D341Med (cell line): ENCODE data around the gene SLC25A45.
"Not testable (repeated sequence)": the region's sequence is repeated elsewhere in the genome, so short reads cannot be mapped to it uniquely, and the experiment has no call there.

ENCODE experiments used
- DNase-seq: peaks from one replicate; pipeline ENCODE4 v3.0.0; 2012; ENCODE audit warnings: low spot score

SLC25A45 gene

DNA sequence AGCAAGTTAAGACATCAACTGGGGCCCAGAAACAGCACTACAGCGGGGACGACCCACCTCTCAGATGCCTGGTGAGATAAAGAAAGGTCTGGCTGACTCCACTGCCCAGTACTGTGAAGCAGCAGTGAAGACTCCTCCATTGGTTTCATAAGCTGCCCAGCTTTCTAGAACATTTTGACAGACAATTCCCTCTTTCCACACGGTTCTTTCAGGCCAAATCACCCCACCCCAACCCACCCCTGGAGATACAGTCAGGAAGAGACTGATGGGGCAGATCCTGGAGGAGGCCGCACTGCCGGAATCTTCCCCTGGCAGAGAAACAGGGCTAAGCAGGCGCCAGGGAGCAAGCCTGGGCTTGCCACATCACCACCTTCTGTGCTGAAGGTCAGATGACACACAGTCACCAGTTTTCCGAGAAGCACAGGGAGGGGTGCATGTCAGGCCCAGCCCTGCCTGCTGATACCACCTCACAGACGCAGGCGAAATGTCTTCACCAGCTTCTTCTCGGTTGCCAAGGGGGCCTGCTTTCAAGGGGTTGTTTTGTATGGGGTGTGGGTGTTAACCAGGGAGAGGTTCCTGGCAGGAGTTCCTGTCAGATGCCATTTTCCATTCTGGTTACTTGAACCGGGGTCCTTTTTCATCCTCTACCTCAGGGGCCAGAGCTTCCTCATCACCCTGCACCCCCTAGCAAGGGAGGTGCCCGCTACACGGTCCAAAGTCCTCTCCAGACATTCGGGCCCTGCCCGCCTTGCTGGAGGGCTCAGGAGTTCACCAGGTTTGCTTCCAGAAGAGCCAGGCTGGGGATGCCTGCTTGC, 38.7 kb upstream of the SLC25A45 start:
- DNase-seq, result peak; percentile 60

DNA sequence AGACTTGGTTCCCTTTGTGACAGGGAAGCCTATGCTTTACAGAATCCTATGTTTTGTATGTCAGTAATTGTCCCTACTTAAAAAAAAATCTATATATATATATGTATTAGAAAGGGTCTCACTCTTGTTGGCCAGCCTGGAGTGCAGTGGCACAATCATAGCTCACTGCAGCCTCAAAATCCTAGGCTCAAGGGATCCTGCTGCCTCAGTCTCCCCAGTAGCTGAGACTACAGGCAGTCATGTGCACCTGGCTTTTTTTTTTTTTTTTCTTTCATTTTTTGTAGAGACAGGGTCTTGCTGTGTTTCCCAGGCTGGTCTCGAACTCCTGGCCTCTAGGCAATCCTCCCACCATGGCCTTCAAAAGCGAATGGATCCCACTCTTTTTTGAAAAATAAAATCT, 38.1 kb upstream of the SLC25A45 start:
- DNase-seq, result no peak

DNA sequence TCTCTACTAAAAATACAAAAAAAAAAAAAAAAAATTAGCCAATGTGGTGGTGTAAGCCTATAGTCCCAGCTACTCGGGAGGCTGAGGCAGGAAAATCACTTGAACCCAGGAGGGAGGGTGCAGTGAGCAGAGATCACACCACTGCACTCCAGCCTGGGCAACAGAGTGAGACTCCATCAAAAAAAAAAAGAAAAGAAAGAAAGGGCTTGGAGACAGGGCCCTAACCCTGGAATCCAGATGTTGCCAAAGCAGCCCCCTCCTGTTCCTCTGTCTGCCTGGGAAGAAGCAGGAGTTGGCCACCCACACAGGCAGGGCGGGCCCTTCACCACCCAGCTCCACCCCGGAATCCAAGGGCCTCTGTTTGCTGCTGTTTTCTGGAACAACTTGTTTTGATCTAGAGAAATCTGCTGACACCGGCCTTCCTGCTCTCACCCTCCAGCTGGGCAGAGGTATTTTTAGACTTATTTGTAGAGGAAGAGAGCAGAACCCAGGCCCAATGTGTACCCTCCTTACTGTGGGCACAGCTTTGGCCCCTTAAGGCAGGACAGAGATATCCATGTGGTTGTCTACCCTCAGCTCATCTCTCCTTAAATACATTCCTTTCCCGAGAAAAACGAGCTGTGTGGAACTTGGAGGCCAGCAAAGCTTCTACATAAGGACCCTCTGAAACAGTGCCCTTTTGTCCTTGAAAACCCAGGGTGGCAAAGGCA, 37.5 kb upstream of the SLC25A45 start:
- DNase-seq, result peak; percentile 41

- DNase-seq, result no peak
Measured at GRCh38 chr11:65419460-65419771, 37.0 kb upstream of the SLC25A45 start.

DNA sequence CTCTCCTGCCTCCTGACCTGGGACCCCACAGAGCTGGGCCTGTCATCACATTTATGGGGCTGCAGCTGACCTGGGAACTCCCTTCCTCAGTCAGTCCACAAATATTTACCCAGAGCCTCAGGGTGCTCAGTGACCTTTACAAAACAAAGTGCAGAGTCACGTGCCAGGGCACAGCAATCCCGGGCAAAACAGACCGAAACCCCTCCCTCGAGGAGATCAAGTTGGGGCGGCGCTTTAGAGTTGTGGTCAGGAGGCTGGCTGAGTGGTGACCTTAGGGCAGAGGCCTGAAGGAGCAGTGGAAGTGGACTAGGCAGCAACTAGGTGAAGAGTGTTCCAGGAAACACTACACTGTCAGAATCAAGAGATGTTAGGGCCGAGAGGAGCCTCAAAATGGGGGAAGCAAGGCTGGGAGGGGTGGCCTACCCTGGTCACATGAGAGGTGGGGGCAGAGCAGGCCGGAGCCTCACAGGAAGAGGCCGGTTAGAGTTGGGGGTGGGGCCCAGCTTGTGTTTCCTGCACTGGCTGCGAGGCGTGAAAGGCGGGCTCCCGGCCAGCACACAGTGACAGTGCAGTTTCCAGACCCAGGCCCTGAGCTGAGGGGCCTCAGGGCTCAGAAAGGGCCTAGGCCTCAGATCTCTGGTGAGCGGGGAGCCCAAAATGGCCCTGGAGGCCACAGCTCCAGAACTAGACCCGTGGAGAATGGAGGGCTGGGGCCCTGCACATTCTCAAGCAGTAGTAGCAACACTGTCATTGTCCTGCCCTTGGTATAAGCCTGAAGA, 36.4 kb upstream of the SLC25A45 start:
- DNase-seq, result peak; percentile 80

DNA sequence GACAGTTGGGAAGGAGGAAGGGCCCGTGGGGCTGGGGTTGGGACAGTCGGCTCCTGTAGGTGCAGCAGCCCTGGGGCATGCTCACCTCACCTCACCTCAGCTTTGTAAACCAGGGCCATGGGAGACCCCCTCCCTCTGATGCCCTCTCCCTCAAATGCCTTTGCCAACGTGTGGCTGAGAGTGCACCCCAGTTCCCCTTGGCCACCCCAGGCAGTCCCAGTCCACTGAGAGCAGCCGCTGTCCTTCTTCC, 35.9 kb upstream of the SLC25A45 start:
- DNase-seq, result no peak

DNA sequence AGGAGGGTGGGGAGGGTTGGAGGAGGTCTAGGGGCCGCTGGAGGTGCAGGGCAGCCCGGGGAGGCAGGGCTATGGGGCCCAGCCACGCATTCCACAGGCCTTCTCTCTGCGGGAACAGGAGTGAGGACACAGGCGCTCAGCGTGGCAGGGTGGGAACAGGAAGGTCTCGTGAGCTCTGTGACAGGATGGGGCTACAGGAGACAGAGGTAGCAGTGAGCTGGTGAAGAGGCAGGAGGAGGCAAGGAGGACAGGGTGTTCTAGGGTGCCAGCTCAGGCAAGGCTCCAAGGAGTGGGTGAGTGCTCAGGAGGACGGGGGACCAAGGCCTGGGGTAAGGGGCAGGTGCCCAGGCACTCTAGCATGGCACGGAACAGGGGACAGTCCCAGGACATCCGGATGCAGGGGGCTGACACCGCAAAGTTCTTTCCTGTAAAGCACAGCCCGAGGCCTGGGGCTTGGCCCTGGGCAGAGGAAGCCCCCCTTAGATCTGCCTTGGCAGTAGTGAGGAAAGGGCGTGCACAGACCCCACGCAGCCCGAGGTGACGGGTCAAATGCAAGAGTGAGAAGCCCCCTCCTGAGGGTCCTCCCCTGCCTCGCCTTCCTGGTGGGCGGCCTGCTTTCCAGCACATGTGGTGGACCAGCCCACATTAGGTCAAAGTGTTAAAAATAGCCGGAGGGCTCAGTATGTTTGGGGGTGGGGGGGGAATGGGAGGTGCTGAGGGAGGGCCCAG, 35.4 kb upstream of the SLC25A45 start:
- DNase-seq, result no peak

- DNase-seq, result no peak
Measured at GRCh38 chr11:65416841-65417701, 34.6 kb upstream of the SLC25A45 start.

- peak; percentile 94 for DNase-seq
Measured at GRCh38 chr11:65416341-65416824, 33.9 kb upstream of the SLC25A45 start.

DNA sequence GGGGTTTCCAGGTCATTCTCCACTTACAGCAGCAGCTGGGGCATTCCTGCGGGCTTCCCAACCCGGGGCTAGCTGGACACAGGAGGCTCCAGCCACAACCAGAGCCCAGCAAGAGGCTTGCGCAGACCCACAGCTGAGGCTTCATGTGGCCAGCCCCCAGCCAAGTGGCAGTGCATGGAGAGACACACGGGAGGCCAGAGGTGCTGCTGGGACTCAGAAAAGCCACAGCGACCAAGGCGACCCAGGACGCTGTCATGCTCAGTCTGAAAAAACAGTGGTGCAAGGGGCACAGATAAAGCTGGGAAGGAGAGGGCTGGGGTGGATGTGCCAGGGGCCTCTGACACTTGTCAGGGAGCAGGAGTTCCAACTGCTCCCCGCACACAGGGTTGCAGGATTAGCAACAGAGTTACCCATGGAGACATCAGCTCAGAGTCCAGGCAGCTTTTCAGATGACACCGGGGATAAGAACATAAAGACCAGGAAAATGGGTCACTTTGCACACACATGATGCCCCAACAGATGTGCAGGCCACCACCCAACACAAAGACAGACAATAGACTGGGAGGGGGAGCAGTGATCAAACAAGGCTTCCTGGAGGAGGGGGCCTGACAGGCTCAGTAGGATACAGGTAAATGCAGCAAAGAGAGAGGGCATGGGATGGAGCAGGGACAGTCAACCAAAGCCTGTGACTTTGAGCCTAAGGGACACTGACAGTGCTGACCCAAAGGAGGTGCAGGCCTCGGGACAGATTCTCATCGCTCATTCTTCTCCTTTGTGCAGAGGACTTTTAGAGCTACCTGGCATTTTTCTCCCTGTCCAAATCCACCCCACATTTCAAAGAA, 33.3 kb upstream of the SLC25A45 start:
- DNase-seq, result no peak

- no peak for DNase-seq
Measured at GRCh38 chr11:65414776-65415498, 32.5 kb upstream of the SLC25A45 start.

- not testable (repeated sequence) for DNase-seq
Measured at GRCh38 chr11:65413077-65413664, 30.7 kb upstream of the SLC25A45 start.

- peak; percentile 6 for DNase-seq
Measured at GRCh38 chr11:65412271-65413076, 30.0 kb upstream of the SLC25A45 start.

DNA sequence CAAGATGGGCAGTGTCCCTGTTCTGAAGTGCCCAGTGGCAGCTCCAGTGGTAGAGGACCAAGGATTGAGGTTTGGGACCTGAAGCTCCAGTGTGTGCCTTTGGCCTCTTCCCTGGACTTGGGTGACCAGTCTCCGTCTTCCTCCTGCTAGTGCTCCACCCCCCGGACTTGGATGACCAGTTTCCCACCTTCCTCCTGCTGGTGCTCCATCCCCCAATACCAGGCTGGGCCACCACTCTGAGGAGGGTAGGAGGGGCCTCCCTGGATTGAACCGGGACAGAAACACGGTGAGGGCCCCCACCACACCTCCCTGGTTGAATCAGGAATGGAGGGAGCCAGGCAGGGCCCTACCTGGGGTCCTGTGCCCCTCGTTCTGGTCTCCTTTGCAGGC, 29.2 kb upstream of the SLC25A45 start:
- DNase-seq, result no peak

DNA sequence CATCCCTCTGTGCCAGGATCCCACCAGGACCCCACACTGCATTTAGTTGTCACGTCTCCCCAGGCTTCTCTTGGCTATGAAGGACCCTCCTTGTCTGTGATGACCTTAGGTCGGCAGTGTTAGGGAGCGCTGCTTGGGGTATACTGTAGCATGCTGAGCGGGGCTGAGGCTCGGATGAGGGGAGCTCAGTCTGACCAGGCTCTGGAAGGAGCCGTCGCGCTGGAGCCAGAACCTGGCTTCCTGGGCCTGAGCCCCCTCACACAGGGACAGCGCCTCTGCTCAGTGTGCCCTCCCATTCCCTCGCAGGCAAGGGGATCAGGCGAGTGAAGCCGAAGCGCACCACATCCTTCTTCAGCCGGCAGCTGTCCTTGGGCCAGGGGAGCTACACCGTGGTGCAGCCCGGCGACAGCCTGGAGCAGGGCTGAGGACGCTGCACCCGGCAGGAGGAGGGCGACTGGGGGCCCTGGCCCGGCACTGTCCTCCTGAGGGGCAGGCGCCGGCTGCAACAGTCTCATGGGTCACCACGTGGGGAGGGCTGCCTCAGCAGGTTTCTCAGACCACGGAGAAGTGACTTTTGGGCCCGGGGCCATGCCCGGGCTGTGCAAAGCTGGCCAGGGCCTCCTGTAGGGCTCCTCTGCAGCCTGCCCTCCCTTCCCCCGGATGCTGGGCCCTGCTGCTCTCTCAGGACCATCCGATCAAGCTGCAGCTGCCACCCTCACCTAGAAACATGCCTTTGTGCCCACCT, 28.7 kb upstream of the SLC25A45 start:
- peak; percentile 14 for DNase-seq

- DNase-seq, result no peak
Measured at GRCh38 chr11:65404638-65405339, 22.3 kb upstream of the SLC25A45 start.

DNA sequence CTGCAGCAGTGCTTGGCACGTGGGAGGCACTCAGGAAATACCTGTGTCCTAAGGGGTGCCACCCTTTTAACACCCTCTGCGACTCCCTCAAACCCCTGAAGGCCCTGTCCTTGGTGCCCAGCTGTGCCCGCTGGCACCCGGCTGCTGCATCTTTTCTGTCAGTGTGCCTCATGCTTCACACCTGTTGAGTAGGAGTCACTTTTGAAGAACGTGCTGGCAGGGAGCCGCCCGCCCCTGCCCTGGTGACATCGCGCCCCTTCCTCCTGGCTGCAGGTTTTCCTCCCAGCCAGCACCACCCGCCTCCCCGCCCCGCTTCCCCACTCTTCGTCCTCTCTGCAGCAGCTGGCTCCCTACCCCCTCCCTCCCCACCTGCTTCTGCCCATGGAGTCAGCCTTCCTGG, 21.8 kb upstream of the SLC25A45 start:
- DNase-seq, result no peak
